GM21381 (cell line): Measurements from ENCODE around the gene PAQR5.
"Not testable (repeated sequence)": the region's sequence is repeated elsewhere in the genome, so short reads cannot be mapped to it uniquely, and the experiment has no call there.

Experiments used
- ATAC-seq: cut with Tn5 transposase; IDR thresholded peaks from one replicate; pipeline ENCODE4 v1.9.1; 2021; ENCODE audit warnings: mild to moderate bottlenecking, moderate library complexity; ENCODE audit not compliant: unreplicated experiment

Gene PAQR5

DNA sequence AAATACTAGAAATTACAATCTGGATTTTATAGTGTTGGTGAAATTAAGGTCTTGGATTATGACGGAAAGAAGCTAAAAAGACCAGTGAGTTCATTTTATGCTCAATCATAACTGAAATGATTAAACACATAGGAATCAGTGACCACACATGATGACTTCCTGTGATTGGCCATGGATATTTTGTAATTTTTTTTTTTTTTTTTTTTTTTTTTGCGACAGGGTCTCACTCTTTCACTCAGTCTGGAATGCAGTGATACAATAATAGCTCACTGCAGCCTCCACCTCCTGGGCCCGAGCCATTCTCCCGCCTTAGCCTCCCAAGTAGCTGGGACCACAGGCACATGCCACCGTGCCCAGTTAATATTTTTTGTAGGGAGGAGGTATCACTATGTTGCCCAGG lies 47.4 kb downstream of the PAQR5 start:
- ATAC-seq, result no peak

DNA sequence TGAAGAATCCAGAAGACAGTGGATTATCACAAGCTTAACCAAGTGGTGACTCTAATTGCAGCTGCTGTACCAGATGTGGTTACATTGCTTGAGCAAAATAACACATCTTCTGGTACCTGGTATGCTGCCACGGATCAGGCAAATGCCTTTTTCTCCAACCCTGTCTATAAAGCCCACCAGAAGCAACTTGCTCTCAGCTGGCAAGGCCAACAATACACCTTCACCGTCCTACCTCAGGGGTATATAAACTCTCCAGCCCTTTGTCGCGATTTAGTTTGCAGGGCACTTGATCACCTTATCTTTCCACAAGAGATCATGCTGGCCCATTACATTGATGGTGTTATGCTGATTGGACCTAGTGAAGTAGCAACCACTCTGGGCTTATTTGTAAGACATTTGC lies 52.6 kb downstream of the PAQR5 start:
- no peak for ATAC-seq

DNA sequence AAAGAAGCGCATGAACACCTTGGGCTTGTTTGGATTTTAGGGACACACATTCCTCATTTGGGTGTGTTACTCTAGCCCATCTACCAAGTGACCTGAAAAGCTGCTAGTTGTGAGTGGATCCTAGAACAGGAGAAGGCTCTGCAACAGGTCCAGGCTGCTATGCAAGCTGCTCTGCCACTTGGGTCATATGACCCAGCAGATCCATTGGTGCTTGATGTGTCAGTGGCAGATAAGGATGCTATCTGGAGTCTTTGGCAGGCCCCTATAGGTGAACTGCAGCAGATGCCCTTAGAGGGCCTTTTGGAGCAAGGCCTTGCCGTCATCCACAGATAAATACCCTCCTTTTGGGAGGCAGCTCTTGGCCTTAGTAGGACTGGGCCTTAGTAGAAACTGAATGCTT lies 53.2 kb downstream of the PAQR5 start:
- ATAC-seq, result no peak

DNA sequence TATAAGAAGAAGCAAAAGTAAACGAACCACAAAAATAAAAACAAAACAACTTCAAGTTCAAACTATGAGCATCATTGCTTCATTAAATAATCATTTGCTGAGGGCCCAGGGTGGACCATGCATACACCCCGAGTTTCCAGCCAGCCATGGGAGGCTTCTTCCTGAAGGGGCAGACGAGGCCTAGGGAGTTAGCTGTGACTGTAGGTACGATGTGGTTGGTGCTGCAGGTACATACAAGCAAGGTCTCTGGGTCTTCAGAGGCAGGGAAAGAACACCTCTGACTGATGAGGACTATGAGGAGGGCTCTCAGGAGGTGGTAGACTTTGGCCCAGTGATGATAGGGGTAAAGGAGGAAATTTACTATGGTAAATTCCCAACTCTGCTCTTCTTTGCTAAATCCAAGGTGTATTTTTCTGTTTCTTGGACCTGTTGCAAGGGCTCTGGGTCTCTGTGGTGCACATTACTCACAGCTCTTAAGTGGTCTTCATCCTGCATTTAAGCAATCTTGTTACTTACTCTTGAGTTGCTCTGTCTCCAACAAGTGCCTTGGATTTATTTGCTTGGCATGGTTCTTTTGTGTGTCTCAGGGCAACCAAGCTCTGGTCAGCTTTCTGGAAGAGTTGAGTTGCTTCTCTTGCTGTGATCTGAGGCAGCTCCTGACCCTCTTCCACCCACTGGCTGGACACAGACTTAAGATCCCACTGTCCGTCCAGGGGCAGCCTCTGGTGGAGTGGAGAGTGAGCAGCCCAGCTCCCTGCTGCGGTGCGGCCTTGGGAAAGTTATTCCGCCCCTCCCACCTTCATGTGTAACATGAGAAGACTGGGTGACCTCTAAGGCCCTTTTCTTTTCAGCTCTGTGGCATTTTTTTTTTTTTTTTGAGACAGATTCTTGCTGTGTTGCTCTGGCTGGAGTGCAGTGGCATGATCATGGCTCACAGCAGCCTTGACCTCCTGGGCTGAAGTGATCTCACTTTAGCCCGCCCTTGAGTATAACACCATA lies 59.4 kb downstream of the PAQR5 start:
- no peak for ATAC-seq

DNA sequence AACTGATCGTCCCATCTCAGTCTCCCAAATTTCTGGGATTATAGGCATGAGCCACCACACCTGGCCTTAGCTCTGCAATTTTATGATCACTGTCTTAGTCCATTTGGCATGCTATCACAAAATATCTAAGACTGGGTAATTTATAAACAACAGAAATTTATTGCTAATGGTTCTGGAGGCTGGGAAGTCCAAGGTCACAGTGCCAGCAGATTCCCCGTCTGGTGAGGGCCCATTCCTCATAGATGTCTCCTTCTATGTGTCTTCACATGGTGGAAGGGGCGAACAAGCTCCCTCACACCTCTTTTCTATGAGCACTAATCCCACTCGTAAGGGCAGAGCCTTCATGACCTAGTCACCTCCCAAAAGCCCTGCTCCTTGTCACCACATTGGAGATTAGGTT lies 60.1 kb downstream of the PAQR5 start:
- no peak for ATAC-seq

DNA sequence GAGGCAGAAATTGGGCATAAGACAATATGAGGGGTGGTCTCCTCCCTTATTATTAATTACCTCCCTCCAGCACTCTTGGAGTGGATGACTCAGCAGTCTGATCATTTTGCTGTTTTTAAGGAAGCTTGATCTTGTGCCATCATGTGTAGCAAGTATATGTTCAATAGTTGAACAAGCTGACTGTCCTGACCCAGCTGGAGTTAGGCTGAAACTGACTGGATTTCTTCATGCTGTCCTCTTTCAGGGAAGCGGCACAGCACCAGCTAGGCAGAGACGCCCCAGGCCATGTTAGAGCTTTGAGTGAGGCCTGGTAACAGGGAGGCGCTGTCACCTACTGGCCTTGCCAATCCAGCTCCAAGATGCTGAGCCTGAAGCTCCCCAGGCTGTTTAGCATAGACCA lies 61.0 kb downstream of the PAQR5 start:
- no peak for ATAC-seq

DNA sequence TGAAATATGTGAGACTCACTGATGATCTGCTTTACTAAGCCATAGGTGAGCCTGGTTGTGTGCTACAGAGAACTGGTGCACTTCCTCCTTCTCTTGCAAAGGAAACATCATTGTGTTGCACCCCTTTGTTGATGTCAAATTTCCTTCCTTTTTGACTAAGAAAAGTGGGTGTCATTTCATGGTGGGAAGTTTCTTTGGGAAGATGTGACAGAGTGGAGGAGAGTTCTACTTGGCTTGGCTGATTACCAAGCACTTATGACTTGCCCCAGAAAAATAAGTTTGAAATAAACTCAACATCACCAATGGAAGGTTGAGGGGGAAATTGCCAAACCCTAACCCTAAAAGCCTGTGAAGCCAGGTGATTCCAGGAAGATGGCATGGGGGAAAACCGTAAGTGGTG lies 61.9 kb downstream of the PAQR5 start:
- no peak for ATAC-seq

DNA sequence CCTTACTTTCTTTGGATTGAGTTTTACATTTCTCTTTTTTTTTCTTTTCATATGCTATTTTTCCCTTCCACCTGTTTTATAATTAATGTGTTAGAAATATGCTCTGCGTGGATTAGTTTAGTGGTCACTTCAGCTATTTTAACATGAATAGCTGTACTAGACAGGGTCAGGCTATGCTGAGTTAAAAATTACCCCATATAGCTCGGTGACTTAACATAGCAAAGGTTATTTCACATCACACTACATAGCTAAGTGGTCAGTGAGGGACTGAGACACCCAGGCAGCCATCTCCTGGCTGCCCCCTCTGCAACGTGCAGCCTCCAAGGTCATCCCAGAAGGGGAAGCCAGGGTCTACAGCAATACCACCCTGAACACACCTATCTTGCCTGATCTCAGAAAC lies 68.5 kb downstream of the PAQR5 start:
- ATAC-seq, result no peak

DNA sequence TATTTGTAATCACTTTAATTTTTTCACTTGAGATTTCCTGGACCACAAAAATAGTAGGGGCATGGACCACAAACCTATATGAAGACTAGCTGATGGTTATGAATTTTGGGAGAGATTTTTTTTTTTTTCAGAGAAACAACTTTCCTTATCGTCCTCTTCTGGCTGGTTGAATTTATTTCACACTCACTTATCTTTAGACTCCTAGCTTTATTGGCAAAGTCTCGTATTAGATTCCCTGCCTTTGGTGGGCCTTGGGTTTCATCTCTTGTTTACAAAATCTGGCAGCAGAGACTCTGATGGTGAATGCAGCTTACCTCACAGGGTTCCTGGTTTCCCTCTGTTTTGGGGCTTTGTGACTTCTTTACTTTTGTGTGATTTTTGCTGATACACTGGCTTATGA lies 70.9 kb downstream of the PAQR5 start:
- ATAC-seq, result no peak

DNA sequence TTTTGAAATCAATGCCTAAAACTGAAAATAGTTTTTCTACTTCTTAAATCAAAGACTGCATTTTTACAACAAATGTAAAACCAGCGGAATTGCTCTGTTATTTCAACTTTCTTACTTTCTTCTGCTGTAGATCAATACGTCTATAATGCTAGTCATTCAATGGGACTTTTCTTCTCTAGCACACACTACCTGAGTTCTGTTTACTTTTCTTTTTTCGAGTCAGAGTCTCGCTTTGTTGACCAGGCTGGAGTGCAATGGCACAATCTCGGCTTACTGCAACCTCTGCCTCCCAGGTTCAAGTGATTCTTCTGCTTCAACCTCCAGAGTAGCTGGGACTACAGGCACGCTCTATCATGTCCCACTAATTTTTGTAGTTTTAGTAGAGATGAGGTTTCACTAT lies 74.7 kb downstream of the PAQR5 start:
- ATAC-seq, result no peak

DNA sequence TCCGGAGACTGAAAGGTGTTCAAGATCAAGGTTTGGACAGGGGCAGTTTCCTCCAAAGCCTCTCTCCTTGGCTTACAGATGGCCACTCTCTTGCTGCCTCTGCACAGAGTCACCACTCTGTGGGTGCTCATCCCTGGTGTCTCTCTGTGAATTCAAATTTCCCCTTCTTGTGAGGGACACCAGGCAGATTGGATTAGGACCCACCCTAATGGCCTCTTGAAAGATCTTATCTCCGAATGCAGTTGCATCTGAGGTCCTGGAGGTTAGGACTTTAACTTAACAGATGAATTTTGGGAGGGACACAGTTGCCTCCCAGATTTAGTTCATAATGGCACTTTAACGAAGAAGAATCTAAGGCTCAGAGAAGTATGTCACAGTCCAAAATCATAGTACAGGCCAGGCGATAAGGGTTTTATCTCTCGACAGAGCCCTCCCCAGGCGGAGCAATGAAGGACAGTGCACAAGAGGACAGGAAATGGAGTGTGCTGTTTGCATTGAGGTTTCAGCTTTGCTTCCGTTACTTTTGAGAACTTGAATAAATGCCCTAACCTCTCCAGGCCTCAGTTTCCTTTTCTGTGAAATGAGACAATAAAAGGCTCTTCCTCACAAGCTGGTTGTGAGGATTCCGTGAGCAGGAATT lies 76.6 kb downstream of the PAQR5 start:
- ATAC-seq, result no peak

DNA sequence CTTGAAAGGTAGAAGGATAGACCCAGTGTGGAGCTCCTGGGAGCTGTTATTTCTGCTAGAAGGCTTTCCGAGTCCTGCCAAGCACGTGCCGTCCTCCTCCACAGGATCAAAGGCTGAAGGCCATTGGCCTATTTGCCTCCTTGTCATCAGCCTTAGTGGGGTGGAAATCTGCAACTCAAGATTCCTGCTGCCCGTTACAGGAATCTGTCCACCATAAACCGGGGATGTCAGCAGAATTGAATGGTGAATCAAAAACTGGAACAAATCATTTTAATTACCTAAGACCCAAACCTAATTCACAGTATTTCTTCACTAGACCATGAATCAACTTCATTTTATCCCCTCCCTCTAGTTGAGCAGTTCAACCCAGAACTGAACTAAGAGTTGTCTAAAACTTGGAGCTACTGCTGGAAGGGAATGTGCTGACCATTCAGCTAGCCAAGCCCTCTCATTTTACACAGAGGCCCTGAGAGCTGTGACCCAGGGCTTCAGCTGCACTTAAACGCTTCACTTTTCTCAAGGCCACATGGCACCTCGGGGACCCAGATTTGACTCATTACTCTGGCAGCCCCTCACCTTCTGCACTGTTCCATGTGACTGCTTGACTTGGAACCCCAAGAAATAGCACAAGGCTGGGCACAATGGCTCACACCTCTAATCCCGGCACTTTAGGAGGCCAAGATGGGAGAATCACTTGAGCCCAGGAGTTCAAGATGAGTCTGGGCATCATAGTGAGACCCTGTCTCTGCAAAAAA lies 78.7 kb downstream of the PAQR5 start:
- no peak for ATAC-seq

DNA sequence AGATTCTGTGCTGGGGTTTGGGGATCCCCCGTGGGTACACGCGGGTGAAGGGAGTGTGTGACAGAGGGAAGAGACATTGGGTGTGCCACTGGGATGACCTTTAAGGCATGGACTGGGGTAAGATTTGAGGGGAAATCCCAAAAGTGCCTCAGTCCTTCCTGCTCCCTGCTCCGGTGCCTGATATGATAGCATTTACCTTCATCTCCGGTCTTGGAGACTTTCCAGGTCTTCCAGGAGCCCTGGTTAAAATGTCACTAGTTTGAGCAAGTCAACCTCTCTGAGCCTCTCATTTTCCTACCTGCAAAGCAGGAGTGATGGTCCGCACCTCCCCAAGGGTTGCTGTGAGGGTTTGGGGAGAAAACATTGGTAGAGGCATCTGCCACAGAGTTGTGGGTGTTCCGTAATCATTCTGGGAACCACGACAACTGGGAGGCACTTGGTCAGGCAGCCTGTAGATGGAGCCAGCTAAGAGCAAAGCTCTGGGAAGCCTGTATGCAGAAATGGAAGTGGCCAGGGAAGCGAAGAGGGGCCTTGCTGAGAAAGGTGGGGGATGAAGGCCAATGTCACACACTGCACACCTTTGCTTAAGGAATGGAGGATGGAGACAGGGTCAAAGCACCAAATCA lies 81.5 kb downstream of the PAQR5 start:
- no peak for ATAC-seq

DNA sequence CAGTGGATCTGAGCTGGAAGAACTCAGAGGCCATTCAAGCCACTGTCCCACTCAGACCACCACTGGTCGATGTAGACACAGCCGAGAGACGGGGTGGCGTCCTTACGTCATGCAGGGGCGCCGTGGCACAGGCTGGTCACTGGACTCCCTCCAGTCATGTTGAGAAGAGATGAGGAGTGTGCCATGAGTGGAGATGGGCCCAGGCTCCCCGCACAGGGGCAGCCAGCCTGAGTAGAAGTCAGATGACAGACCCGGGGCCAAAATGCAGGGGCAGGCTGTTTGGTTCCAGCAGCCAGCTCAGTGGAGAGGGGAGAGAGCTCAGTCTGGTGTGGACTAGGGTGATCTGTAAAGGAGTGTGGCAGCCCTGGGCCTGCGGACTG lies 82.0 kb downstream of the PAQR5 start:
- no peak for ATAC-seq

DNA sequence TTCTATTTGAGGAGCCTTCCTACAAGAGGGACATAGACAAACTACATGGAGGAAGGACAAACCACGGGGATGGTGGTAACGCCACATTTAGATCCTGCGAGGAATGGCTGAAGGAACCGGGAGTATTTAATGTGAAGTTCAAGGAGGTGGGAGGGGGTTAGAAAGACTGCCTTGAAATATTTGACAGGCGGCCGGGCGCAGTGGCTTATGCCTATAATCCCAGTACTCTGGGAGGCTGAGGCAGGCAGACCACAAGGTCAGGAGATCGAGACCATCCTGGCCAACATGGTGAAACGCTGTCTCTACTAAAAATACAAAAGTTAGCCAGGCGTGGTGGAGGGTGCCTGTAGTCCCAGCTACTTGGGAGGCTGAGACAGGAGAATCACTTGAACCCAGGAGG lies 83.5 kb downstream of the PAQR5 start:
- not testable (repeated sequence) for ATAC-seq

DNA sequence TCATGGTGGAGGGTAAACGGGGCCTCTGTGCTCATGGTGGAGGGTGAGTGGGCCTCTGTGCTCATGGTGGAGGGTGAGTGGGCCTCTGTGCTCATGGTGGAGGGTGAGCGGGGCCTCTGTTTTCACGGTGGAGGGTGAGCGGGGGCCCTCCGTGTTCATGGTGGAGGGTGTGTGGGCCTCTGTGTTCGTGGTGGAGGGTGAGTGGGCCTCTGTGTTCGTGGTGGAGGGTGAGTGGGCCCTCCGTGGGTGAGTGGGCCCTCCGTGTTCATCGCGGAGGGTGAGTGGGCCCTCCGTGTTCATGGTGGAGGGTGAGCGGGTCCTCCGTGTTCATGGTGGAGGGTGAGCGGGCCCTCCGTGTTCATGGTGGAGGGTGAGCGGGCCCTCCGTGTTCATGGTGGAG lies 85.4 kb downstream of the PAQR5 start:
- not testable (repeated sequence) for ATAC-seq

DNA sequence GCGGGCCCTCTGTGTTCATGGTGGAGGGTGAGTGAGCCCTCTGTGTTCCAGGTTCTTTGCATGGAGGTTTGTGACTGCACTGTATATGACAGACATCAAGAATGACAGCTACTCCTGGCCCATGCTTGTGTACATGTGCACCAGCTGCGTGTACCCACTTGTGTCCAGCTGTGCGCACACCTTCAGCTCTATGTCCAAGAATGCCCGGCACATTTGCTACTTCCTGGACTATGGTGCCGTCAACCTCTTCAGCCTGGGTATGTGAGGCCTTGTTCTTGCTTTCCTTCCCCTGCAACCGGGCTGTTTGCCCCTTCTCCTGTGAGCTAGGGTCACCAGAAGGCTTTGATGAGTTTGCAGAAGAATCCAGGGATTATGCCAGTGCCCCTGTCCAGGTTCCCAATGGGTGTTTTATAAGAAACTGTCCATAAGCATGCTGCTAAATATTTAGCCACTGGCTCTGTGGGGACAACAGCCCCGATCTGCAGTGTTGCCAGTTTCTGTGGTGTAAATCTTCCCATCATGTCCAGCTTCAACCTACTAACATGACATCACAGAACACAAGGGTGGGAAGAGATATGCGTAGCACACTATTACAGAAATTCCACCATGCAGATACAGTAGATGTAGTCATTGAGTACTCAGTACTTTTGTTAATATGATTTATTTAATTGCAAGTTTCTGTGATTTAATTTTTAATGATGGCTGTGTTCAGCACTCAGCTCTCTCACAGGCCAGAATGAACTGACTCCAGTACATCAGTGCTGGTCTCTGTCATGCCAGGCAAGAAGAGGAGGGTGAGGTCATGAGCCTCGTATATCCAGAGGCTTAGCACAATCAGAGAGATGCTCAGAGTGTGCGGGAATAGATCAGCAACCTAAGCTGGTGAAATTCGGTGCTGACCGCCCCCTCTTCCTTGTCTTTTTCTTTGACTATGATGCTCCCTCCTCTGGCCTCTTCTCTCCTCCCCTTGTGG lies 86.2 kb downstream of the PAQR5 start:
- ATAC-seq, result no peak

DNA sequence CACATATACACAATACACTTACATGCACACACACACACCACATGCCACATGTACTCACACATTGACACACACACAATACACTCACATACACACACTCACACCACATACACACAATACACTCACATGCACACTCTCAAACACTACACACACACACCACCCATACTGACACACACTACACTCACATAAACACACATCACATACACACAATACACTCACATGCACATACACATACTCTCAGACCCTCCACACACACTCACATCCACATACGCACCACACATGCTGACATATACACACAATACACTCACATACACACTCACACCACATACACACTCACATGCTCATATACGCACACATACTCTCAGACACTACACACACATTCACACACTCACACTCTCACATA lies 87.1 kb downstream of the PAQR5 start:
- ATAC-seq, result no peak

DNA sequence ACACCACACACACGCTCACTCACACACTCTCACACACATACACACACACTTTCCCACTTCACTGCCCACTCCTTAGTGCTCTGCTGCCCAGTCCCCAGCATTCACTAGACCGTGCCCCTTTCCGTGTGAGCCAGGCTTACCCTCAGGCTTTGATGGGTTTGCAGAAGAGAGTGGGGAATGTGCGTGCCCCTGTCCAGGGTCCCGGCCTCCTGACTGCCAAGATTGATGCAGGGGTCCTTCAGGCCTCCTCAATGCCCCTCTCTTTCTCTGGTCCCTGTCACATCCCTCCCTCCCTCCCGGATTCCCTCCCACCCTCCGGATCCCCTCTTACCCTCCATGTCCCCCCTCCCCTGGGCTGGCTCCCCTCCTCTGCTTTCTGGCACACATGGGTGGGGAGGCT lies 87.6 kb downstream of the PAQR5 start:
- no peak for ATAC-seq

DNA sequence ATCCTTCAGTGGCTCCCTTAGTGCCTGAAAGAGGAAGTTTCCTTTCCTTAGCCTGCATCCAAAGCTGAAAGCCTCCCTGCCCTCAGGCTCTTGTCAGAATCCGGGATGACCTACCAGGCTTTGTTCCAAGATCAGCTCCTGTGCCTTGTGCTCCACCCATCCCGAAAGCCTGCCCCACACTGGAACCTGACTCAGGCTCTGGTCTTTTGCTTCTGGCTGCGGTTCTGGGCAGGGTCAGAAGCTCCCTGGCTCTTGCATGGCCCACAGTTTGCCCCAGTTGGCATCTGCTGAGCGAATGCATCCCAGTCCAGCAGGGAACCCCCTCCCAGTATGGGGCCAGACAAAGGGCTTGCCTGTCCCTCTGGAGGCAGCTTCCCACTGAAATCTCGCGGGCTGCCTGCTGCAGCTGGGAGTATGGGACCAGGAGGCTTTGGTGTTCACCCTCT lies 89.6 kb downstream of the PAQR5 start:
- ATAC-seq, result no peak
